Hematopoietic multipotent progenitor cell treated with erythropoietin and hydrocortisone succinate and interleukin-3 and kit ligand, for 6 days (in vitro differentiated cells): ENCODE results near the gene C13orf46.
A peak's percentile ranks its signal among the peaks of the same experiment; 100 is the strongest.
"Not testable (repeated sequence)": the region's sequence is repeated elsewhere in the genome, so short reads cannot be mapped to it uniquely, and the experiment has no call there.

Source experiments
- DNase-seq: peaks from one replicate; pipeline ENCODE4 v3.0.0-alpha.2; 2015

The C13orf46 gene

GRCh38 chr13:113991676-113992179 lies 17.9 kb upstream of the C13orf46 start:
- DNase-seq = no peak

- no peak for DNase-seq
Observed at GRCh38 chr13:113991191-113991669, 17.4 kb upstream of the C13orf46 start.

GRCh38 chr13:113990321-113990837 lies 16.5 kb upstream of the C13orf46 start:
- DNase-seq = no peak

GRCh38 chr13:113989585-113990300 lies 15.9 kb upstream of the C13orf46 start:
- DNase-seq = no peak

- DNase-seq = not testable (repeated sequence)
Observed at GRCh38 chr13:113988859-113989258, 15.0 kb upstream of the C13orf46 start.

- no peak for DNase-seq
Observed at GRCh38 chr13:113982296-113982661, 8.4 kb upstream of the C13orf46 start.

- DNase-seq = no peak
Observed at GRCh38 chr13:113981611-113982295, 7.9 kb upstream of the C13orf46 start.

GRCh38 chr13:113981194-113981605 lies 7.3 kb upstream of the C13orf46 start:
- peak; percentile 9 for DNase-seq

GRCh38 chr13:113980489-113981064 lies 6.7 kb upstream of the C13orf46 start:
- no peak for DNase-seq

- no peak for DNase-seq
Observed at GRCh38 chr13:113979791-113980471, 6.1 kb upstream of the C13orf46 start.

- DNase-seq = no peak
Observed at GRCh38 chr13:113978741-113979481, 5.0 kb upstream of the C13orf46 start.

GRCh38 chr13:113977976-113978375 lies 4.1 kb upstream of the C13orf46 start:
- DNase-seq = no peak

- DNase-seq = no peak
Observed at GRCh38 chr13:113976711-113977684, 3.1 kb upstream of the C13orf46 start.

- no peak for DNase-seq
Observed at GRCh38 chr13:113975416-113975815, 1.5 kb upstream of the C13orf46 start.

GRCh38 chr13:113974304-113975281 lies 717 bp upstream of the C13orf46 start:
- DNase-seq = no peak

GRCh38 chr13:113972451-113973217 lies 1.2 kb downstream of the C13orf46 start:
- no peak for DNase-seq

- DNase-seq = no peak
Observed at GRCh38 chr13:113971471-113972231, 2.2 kb downstream of the C13orf46 start.
